GM18498 (cell line): ENCODE data around the gene RNF217.
"Not testable (repeated sequence)": the region's sequence is repeated elsewhere in the genome, so short reads cannot be mapped to it uniquely, and the experiment has no call there.

Experiments
- ATAC-seq: cut with Tn5 transposase; IDR thresholded peaks from one replicate; pipeline ENCODE4 v1.9.1; 2021; ENCODE audit warnings: mild to moderate bottlenecking, moderate library complexity; ENCODE audit not compliant: unreplicated experiment

RNF217 gene

DNA sequence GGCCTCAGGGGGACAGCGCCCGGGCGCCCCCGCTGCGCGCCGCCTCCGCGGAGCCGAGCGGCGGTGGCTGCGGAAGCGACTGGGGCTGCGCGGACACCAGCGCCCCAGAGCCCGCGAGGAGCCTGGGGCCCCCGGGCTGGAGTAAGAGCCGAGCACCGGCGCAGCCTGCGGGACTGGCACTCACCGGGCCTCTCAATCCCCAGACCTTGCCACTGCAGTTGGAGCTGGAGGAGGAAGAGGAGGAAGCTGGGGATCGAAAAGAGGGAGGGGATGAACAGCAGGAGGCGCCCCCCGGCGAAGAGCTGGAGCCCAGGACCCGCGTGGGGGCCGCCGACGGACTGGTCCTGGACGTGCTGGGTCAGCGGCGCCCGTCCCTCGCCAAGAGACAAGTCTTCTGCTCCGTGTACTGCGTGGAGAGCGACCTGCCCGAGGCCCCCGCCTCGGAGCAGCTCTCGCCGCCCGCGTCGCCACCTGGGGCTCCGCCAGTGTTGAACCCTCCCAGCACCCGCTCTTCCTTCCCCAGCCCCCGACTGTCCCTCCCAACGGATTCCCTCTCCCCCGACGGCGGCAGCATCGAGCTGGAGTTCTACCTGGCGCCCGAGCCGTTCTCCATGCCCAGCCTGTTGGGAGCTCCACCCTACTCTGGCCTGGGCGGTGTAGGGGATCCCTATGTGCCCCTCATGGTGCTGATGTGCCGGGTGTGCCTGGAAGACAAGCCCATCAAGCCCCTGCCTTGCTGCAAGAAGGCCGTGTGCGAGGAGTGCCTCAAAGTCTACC, 590 bp downstream of the RNF217 start:
- ATAC-seq: peak; percentile 46

DNA sequence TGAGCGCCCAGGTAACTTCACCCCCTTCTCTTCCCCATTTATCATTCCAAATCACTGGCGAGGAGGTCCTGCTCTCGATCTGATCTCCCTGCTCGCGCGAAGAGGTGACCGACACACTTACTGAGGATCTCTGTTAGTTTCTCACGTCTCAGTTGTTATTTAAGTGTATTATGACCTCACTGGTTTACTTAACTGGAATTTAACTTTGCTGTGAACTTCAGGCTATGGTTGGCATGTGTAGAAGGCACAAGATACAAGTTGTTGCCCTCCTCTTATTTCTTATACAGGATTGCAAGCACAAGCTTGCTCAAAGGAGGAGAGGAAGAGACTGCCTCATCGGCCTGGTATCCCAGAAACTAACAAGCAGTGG, 1.2 kb downstream of the RNF217 start:
- ATAC-seq: no peak

DNA sequence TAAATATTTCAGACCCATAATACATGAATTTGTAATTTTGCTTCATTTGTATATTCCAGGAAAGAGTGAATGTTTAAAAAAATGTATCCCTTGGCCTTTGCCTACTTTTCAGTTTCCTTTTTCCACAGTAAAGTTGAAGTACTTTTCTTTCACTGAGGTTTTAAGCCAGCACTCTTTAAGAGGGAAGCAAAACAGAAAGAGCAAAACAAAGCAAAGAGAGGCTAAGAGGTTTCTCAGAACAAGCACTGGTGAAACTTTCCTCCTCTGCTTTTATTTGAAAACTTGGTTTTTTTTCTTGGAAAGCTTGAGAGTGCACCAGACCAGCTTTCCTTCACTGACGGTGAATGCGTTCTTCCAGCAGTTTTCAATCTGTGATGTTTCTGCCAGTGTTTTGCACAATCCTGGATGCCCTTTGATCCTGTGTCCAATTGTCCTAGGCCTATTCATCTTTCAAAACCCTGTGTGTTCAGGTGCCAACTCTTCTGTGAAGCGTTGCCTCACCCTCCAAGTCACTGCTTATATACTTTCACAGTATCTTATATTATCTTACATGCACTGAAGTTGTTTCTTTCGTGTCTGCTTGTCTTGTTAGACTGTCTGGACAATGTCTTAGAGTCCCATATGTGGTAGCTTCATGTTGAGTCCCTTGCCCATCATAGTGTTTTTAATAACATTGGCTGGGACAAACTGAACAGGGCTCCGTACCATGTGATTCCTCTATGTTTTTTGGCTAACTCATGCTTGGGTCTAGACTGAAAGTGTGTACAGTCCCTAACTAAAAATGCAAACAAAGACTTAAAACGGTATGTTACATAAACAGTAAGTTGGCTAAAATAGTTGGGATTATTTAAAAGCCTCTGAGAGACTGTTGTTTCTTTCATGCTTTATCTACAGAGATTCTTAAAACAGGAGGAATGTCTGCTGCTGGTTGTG, 1.9 kb downstream of the RNF217 start:
- no peak for ATAC-seq

DNA sequence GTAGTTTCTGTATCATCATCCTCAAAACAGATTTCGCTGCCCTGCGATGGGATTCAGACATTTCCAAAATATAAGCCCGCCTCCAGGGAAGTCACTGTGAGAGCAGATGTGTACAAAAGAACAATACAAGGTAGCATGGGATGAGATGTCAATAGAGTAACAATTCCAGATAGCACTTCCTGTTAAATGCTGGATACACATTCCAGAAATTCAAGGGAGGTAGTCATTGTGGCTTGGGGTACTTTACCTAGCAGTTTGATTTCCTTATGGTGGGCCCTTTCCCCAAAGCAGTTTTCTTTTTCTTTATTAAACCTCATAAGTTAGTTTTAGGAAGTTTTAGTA, 2.5 kb downstream of the RNF217 start:
- no peak for ATAC-seq

DNA sequence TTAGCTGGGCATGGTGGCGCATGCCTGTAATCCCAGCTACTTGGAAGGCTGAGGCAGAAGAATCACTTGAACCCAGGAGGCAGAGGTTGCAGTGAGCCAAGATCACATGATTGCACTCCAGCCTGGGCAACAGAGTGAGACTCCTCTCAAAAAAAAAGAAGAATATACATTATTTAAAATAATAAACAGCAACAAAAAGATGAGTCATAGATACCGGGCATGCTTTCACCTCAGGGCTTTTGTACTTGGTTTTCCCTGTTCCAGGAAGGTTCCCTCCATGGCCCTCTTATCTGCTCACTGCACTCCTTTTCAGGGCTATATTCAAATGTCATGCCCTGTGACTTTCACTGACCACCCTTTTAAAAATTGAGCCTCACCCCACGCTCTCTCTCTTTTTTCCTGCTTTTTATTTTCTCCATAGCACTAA, 3.2 kb downstream of the RNF217 start:
- not testable (repeated sequence) for ATAC-seq

DNA sequence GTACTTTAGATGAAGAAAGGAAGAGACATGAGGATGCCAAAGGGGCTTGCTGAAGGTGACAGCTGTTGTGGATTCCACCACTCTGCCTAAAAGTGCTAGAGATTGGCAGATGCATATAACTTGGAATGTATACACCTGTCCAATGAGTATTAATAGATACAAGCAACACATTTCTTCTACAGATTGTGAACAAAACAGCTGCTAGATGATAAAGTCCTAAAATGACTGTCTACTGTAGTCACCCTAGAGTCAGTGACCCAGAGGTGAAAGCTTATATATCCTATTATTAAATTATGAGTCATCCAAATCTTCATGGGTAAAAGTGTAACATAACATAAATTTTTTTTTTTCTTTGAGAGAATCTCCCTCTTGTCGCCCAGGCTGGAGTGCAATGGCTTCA, 5.2 kb downstream of the RNF217 start:
- no peak for ATAC-seq

DNA sequence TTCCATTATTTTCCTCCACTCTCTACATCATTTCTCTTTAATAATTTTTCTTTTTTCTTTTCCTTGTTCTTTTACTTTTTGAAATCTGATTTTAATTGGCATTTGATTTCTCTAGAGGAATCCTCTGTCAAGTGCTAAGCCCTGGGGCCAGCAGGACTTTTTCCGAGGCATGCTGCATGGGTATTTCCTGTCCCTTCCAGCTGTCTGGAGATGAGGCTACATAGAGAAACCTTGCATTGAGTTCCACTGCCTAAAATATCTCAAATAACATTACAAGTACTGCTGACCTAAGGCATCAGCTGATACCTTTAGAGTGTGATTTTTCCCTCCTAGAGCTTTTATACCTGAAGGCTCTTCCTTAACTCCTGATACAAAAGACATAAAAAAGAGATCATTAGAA, 6.2 kb downstream of the RNF217 start:
- ATAC-seq: no peak

DNA sequence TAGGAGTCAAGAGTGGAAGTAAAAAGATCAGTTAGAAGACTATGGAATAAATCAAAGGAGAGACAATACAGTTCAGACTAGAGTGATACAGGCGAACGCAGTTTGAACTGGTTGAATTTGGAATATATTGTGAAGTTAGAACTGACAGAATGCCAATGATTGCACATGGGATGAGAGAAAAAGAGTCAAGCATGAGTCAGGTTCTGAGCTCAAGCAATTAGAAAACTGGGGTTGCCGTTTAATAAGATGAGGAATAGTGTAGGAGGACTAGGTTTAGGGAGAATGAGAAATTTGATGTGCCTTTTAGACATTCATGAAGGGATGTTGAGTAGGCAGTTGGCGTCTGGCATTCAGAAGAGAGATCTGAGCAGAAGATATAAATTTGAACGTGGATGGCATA, 8.0 kb downstream of the RNF217 start:
- no peak for ATAC-seq

DNA sequence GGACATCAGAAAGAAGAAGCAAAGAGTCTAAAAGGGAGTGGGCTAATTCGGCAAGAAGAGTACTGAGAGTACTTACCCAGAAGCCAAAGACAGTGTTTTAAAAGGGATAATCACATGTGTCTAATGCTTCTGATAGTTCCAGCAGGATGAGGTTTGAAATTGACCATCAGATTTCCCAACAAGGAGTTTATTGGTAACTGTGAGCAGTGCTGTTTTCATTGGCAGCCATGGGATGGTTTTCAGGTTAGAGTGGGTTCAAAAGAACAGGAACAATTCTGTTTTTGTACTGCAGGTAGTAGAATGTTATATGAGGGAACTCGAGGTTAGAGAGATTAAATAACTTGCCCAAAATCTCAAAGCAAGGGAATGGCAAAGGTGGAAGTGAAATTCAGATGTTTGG, 8.5 kb downstream of the RNF217 start:
- ATAC-seq: no peak

DNA sequence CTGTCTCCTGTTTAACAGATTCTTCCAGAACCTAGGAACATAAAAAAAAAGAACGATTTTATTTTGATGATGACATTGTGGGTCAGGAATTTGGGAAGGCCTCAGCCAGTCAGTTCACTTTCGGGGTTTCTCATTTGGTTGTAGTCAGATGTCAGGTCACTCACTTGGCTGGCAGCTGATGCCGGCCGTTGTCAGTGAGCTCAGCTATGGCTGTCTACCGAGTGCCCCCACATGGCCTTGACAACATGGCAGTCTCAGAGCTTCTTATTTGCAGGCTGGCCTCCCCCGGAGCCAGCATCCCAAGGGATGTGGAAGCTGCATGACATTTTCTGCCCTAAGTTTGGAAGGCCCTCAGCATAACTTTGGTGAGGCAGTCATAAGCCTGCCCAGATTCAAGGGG, 11.5 kb downstream of the RNF217 start:
- ATAC-seq: no peak

DNA sequence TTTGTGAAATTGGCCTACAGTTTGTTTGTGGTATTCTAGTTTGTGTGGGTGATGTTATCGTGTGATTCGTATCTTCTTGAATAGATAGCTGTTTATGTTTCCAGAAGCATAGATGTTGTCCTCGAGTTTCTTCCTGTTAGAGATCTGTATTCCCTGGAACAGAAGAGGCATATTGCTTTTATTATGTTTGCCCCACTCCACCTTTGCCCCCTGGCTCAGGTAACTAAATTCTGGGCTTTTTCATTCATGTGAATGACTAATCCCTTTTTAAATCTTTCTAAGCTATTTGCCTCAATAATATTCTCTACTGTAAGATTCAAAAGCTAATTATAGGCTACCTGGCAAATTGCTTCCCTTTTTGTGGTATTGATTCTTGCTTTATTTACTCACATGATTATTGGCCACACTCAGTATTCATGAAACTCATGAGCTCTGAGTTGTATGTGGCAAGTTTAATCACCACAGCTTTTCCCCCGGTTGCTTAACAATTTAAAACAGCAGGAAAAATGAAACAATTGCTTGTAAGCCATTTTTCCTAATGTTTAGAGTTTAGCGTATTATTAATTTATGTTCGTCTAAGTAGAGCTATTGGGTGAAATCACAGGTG, 12.6 kb downstream of the RNF217 start:
- ATAC-seq: no peak

DNA sequence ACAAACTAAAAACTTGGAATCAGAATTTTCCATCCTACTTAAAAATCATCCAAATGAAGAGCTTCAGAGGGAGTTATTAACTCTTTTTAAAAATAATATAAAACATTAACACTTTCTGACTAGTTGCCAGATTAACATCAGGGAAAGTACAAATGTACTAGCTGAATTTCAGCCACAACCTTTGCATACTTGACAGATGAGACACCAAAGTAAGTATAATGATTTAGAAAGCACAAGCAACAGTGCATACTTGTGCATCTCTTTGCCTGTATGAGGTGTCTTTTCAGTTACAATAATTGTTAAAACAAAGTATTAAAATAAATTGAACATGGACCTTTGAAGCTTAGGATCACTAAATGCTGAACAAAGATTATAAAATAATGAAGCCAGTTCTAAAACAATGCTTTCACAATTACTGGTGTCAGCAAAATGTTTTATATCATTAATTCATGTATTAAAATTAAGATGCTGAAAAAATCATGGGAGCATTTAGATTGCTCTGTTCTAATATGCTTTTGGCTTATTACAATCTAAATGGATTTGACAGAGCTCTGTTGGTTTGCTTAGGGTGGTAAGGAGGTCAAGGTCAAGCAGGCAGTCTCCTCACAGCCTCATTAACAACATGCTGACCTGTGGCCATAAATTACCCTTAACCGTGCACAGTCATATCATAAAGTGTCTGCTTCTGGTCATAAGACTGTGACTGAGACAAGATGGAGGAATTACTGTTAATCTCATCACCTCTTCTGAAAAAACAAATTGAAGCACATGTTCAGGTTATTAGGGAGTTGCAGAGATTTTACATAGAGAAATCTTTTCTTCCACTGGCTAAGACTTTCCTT, 15.1 kb downstream of the RNF217 start:
- ATAC-seq: no peak

DNA sequence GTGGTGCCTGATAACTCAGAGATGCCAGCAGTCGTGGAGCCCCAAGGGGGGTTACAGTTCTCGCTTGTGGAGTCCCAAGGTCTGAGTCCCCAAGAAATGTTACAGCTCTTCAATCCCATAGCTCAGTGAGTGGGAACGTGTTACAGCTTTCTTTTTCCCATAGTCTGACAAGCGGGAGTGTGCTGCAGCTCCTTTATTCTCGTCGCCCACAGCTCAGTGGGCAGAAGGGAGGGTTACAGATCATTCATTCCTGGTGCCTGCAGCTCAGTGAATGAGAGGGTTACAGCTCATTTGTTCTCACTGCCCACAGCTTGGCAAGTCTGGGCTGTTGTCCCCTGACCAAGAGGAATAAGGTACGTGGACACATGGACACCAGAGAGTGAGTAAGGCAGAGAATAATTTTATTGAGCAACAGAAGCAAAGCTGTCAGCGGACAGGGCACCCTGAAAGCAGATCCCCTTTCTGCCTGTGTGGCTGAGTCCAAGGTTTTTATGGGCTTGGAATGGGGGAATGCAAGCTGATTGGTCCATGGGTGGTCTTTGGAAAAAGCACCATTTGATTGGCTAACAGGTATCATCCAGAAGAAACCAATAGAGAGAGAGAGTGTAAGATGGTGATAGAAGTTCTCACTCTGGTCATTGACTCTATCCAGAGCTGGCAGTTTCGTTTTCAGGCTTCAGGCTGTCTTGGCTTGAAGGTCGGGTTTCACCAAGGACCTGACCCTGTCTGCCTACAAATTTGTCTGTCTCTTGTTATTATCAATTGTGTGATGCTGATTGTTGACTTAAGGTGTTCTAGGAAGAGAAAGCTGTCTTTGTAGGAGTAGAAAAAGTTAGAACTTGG, 16.4 kb downstream of the RNF217 start:
- ATAC-seq: no peak

DNA sequence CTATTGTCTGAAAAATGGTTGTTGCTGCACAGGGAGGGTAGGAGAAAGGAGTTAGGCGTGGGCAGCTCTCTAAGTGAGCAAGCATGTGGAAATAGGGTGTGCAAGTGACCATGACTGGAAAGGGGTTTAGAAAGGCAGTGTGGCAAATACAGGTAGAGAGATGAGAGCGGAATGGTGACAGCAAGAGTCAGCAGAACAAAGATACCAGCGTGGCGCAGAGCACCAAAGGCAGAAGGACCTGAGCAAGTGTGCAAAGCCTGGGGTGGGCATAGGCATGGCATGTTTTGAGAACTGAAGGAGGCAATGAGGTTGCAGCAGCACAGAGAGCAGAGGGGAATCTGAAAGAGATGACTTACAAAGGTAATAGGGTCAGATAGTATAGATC, 17.0 kb downstream of the RNF217 start:
- ATAC-seq: no peak

DNA sequence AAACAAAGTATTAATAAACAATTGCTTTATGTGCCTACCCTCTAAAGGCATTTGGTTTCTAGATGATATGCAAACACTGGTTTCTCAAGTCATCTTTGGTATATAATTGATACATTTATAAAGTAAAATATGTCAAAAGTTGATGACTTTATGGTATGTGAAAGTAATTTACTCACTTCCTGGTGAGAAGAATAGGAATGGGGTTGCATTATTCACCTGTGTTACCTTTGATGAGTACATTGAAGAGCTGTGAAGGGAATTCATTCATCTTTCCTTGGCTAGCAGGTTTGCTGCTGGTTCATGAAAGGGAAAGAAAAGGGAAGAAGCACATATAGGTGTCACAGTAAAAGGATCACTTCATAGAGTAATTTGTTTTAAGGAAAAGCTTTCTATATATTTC, 20.4 kb downstream of the RNF217 start:
- ATAC-seq: no peak

DNA sequence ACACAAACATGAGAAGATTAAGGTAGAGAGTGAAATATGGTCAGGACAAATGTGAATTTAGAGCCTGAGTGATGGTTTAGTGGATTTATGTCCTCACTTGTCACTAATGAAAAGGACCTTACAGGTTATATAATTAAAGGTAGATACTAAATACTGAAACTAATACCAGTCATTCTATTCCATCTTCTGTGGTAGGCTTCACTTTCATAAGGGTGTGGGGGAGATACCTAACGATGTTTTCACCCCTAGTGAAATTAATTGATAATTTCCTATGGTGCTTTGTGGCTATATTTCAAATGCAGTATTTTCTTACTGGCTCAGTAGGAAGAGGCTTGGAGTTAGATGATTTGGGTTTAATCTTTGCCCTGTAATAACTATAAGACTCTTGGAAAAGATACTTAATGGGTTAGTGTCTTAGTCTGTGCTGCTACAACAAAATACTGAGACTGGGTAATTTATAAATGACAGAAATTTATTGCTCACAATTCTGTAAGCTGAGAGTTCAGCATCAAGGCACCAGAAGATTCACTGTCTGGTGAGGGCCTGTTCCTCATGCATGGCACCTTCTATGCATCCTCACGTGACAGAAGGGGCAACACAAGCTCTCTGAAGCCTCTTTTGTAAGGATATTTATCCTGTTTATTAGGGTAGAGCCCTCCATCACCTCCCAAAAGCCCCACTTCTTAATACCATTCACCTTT, 21.3 kb downstream of the RNF217 start:
- ATAC-seq: peak; percentile 74

DNA sequence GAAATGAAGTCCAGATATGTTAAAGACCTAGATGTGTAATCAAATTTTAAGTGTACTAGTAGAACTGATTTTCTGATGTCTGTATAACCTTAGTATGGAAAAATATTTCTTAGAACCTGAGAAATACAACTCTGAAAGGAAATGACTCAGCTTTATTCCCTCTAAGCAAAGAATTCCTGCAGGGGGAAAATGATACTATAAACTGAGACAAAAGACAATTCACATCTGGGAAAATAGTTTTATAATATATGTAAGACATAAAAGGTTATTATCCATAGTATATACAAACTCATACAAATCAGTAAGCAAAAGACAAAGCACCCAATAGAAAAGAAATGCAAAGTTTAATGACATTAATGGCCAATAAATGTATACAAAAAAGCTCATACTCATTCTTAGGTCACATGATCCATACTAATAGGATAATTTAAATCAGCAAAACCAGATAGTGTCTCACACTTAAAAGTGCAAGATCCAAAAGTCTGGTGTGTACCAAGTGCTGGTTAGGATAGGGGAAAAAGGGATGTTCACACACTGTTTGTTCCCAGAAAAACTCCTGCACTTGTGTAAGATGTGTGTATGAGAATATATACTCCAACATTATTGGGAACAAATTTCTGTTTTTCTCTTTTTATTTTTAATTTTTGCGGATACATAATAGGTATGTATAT, 22.6 kb downstream of the RNF217 start:
- no peak for ATAC-seq

DNA sequence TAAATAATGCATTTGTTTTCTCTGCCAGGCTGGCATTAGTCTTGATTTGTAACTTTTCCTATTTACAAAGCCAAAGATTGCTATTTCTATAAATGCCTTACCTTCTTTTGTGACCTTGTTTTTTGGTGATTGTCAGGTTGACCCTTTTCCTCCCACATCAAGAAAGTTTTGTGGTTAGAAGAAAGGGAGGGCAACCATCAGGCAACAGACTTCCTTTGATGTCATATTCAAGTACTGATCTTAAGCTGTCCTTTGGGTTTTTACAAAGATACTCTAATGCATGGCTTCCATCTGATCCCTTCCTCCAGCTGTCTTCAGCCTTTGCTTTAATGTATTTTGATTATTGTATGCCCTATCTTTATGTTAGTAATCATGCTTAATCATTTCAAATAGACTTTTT, 23.9 kb downstream of the RNF217 start:
- no peak for ATAC-seq

DNA sequence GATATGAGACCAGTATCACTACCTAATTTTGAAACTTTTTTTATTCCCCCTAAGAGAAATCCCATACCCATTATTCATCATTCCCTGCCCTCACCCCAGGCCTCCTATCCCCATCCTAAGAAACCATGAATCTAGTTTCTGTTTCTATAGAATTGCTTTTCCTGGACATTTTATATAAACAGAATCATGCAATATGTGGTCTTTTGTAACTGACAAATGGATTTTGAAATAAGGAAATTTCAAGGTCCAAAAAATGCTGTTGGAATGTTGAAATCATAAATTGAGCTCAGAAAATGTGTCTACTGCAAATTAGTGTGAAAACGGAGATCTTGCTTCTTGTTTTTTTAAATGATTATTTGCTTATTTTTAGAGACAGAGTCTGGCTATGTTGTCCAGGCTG, 25.1 kb downstream of the RNF217 start:
- ATAC-seq: no peak
